CD14-positive monocyte (primary cell): ENCODE results near the gene PECR. TPM values are rescaled to one million over a fixed set of nuclear protein-coding genes. Genes with fewer than 3 reads are reported as not detected.

Experiments used
- DNase-seq, 3 donors: peaks; one replicate each; pipeline ENCODE4 v3.0.0-alpha.2; 2011 to 2022
- H2AFZ ChIP-seq: 2 replicates; pipeline ENCODE4 v1.6.0; 2012; ENCODE audit warnings: mild to moderate bottlenecking, low read depth, low read length, inconsistent platforms; ENCODE audit not compliant: insufficient read depth, poor library complexity, severe bottlenecking
- H3K27ac ChIP-seq, 2 donors: 1 replicate in 1 of 2; 2 replicates in 1 of 2; pipeline ENCODE4 v1.5.1; 2012 to 2013; ENCODE audit warnings: low read length in 2 of 2, control low read depth in 1 of 2, inconsistent platforms in 1 of 2, low read depth in 1 of 2, mild to moderate bottlenecking in 1 of 2
- H3K27me3 ChIP-seq, 2 donors: one replicate each; pipeline versions ENCODE4 v1.6.0 to v1.6.1; 2011 to 2013; ENCODE audit warnings: low read length in 2 of 2; ENCODE audit not compliant: control insufficient read depth in 2 of 2, insufficient read depth in 2 of 2
- H3K36me3 ChIP-seq, 2 donors: replicated peaks in 1 of 2; 1 replicate in 1 of 2; 2 replicates in 1 of 2; pipeline versions ENCODE4 v1.5.1 to v1.6.1; 2012 to 2013; ENCODE audit warnings: low read length in 2 of 2, control low read depth in 1 of 2, inconsistent platforms in 1 of 2, mild to moderate bottlenecking in 1 of 2; ENCODE audit not compliant: insufficient read depth in 2 of 2, control insufficient read depth in 1 of 2
- H3K4me1 ChIP-seq, 2 donors: 1 replicate in 1 of 2; 2 replicates in 1 of 2; pipeline versions ENCODE4 v1.5.1 to v1.6.1; 2012 to 2013; ENCODE audit warnings: low read length in 2 of 2, control low read depth in 1 of 2, inconsistent platforms in 1 of 2, mild to moderate bottlenecking in 1 of 2, moderate library complexity in 1 of 2; ENCODE audit not compliant: insufficient read depth in 2 of 2, control insufficient read depth in 1 of 2
- H3K4me2 ChIP-seq: replicated peaks from 2 replicates; pipeline ENCODE3; 2012; ENCODE audit warnings: low read length, moderate library complexity, mild to moderate bottlenecking; ENCODE audit not compliant: poor library complexity, severe bottlenecking; ENCODE audit errors: extremely low read depth
- H3K4me3 ChIP-seq, 3 experiments: fragments of 200-600 bp in 1 of 3; sonication (generic) in 1 of 3; replicated peaks in 1 of 3; 1 replicate in 2 of 3; 2 replicates in 1 of 3; pipeline ENCODE4 v1.5.1; 2011 to 2013; ENCODE audit warnings: low read length in 3 of 3, mild to moderate bottlenecking in 3 of 3, control low read depth in 2 of 3, low read depth in 2 of 3, inconsistent platforms in 1 of 3, moderate library complexity in 1 of 3
- H3K79me2 ChIP-seq: 2 replicates; pipeline ENCODE4 v1.6.0; 2012; ENCODE audit warnings: mild to moderate bottlenecking, control low read depth, inconsistent platforms, low read length, moderate library complexity; ENCODE audit not compliant: insufficient read depth
- H3K9ac ChIP-seq: 2 replicates; pipeline ENCODE4 v1.6.0; 2017; ENCODE audit warnings: low read length, mild to moderate bottlenecking; ENCODE audit not compliant: insufficient read depth, poor library complexity, severe bottlenecking
- H3K9me3 ChIP-seq, 2 donors: replicated peaks in 1 of 2; 1 replicate in 1 of 2; 2 replicates in 1 of 2; pipeline versions ENCODE4 v1.5.1 to v1.6.1; 2012 to 2013; ENCODE audit warnings: low read length in 2 of 2, control low read depth in 1 of 2; ENCODE audit not compliant: control insufficient read depth in 1 of 2, insufficient read depth in 1 of 2
- H4K20me1 ChIP-seq: 2 replicates; pipeline ENCODE4 v1.6.0; 2012; ENCODE audit warnings: mild to moderate bottlenecking, low read length, control low read depth, moderate library complexity; ENCODE audit not compliant: insufficient read depth
- H3K27ac Mint-ChIP-seq, 7 donors: one replicate each; pipeline ENCODE4 v1.8.0; 2020; ENCODE audit warnings: mild to moderate bottlenecking in 7 of 7, mixed read lengths in 7 of 7, moderate library complexity in 6 of 7, inconsistent platforms in 2 of 7
- H3K27me3 Mint-ChIP-seq, 3 donors: one replicate each; pipeline ENCODE4 v1.8.0; 2021 to 2022; ENCODE audit warnings: low read depth in 3 of 3, mild to moderate bottlenecking in 3 of 3, mixed read lengths in 3 of 3, moderate library complexity in 3 of 3, inconsistent platforms in 1 of 3
- H3K36me3 Mint-ChIP-seq, 2 donors: one replicate each; pipeline ENCODE4 v1.8.0; 2020; ENCODE audit warnings: mixed read lengths in 2 of 2, inconsistent platforms in 1 of 2, mild to moderate bottlenecking in 1 of 2
- H3K4me1 Mint-ChIP-seq: one replicate; pipeline ENCODE4 v1.8.0; 2020; ENCODE audit warnings: mild to moderate bottlenecking, mixed read lengths
- H3K4me3 Mint-ChIP-seq, 2 donors: one replicate each; pipeline ENCODE4 v1.8.0; 2020; ENCODE audit warnings: mild to moderate bottlenecking in 2 of 2, mixed read lengths in 2 of 2, moderate library complexity in 1 of 2
- H3K9me3 Mint-ChIP-seq, 7 donors: one replicate each; pipeline ENCODE4 v1.8.0; 2020 to 2022; ENCODE audit warnings: mixed read lengths in 7 of 7, mild to moderate bottlenecking in 6 of 7, moderate library complexity in 6 of 7, inconsistent platforms in 2 of 7
- CTCF ChIP-seq: fragments of 200-600 bp; IDR thresholded peaks from one replicate; pipeline ENCODE4 v1.8.0; 2022; ENCODE audit warnings: antibody characterized with exemption, mild to moderate bottlenecking
- WGBS: methylation state at CpG from one replicate; pipeline ENCODE4 v1.1.5; 2013; ENCODE audit warnings: missing lambda C conversion rate; ENCODE audit not compliant: insufficient coverage; 5-methylcytosine and 5-hydroxymethylcytosine counted together
- intact Hi-C, 2 donors: fragments of 100-400 bp; cut with micrococcal nuclease; formaldehyde crosslinking; loops; one replicate each; pipeline versions ENCODE4 v1.15.0 to v1.15.1; 2023
- polyA plus RNA-seq, 3 donors: library from polyadenylated mRNA; depleted of rRNA in 1 of 3; unstranded in 2 of 3; stranded (reverse) in 1 of 3; fragments of 300-500 nt in 2 of 3; fragments of >200 nt in 1 of 3; fragmentation: Illumina TruSeq in 2 of 3; gene quantifications; 1 replicate in 2 of 3; 2 replicates in 1 of 3; pipeline ENCODE4 v1.2.3, GENCODE V29; 2012 to 2021

PECR gene
- polyA plus RNA-seq, 3 donors: 7.4 to 16.9 (median 12.3) TPM

DNA sequence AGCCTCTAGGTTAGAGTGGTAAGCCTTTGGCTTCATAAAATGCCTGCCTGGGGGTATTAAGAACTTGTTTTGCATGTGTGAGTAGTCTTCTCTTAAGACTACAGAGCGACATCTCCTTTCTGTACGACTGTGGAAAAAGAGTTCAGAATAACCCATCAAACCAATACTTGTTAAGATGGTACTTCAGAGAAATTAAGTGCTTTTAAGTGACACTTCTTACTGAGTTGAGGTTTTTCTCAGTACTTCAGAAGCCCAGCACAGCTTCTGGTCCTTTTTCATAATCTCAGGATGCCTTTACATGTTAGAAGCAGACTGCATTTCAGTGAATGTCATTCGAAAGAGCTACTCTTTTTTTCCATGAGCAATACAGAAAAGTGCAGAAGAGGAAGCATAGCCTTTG, 38.4 kb upstream of the PECR start:
- H3K9ac ChIP-seq: no peak overlapping the region
- peaks cover 5 to 9% of the 10 kb centered on the region in 2 donors for H3K4me1 ChIP-seq
- H4K20me1 ChIP-seq: peaks cover 65% of the 10 kb centered on the region
- Mint-ChIP-seq H3K4me1 (peaks cover 10% of the 10 kb centered on the region), H3K36me3 (peaks cover 77 to 90% of the 10 kb centered on the region in 2 donors), H3K27ac (no peak overlapping the region), H3K27me3 (no peaks in the 10 kb centered on the region), H3K9me3 (no peaks in the 10 kb centered on the region), H3K4me3 (no peak overlapping the region)
- H3K9me3 ChIP-seq: no peaks in the 10 kb centered on the region
- no CpG with 5 or more reads among the region's 3 CpGs for WGBS
- no peak overlapping the region for H3K27ac ChIP-seq
- H3K4me3 ChIP-seq: no peak overlapping the region
- intact Hi-C loops: loop anchor here (5.0 to 10.0 kb wide), 2 partner anchors 292 to 295 kb away; partner anchors contain the start of gene SMARCAL1 (in 2 of the 2)
- H2AFZ ChIP-seq: no peak overlapping the region
- peaks cover 90% of the 10 kb centered on the region for H3K79me2 ChIP-seq
- H3K4me2 ChIP-seq: no peak overlapping the region
- DNase-seq: no peak
- peaks cover 90 to 91% of the 10 kb centered on the region in 2 donors for H3K36me3 ChIP-seq
- no peaks in the 10 kb centered on the region for H3K27me3 ChIP-seq
- TF ChIP-seq CTCF: no peak

DNA sequence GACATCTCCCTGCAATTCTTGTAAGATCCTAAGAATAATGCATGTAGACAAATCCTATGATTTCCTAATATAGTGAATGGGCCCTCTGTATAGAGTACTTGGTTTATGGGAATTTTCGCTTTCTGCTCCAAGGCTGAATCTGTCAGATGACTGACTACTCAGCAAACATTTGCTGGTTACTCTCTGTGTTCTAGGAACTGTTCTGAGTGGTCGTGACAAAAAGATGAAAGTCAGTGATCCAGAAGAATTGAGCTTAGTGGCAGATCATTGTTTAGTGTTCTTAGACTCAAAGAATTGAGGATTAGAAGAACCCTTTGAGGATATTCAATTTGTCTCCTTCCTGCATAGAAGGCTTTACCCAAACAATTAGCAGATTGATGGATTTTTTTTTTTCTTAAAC, 37.5 kb upstream of the PECR start:
- H3K27me3 ChIP-seq: no peaks in the 10 kb centered on the region
- peaks cover 61% of the 10 kb centered on the region for H4K20me1 ChIP-seq
- no peak overlapping the region for H2AFZ ChIP-seq
- Mint-ChIP-seq H3K4me3 (no peak overlapping the region), H3K27ac (no peak overlapping the region), H3K27me3 (no peaks in the 10 kb centered on the region), H3K4me1 (peaks cover 14% of the 10 kb centered on the region), H3K36me3 (peaks cover 71 to 85% of the 10 kb centered on the region in 2 donors), H3K9me3 (no peaks in the 10 kb centered on the region)
- H3K4me3 ChIP-seq: no peak overlapping the region
- H3K79me2 ChIP-seq: peaks cover 88% of the 10 kb centered on the region
- intact Hi-C loops: loop anchor here (5.0 to 10.0 kb wide), 2 partner anchors 293 to 296 kb away; partner anchors contain the start of gene SMARCAL1 (in 2 of the 2)
- no peak for TF ChIP-seq CTCF
- peaks cover 9 to 13% of the 10 kb centered on the region in 2 donors for H3K4me1 ChIP-seq
- no peak overlapping the region for H3K9ac ChIP-seq
- no peak overlapping the region for H3K27ac ChIP-seq
- no peak for DNase-seq
- H3K4me2 ChIP-seq: no peak overlapping the region
- no CpG with 5 or more reads among the region's 2 CpGs for WGBS
- peaks cover 85 to 87% of the 10 kb centered on the region in 2 donors for H3K36me3 ChIP-seq
- H3K9me3 ChIP-seq: no peaks in the 10 kb centered on the region
